SK-N-MC (cell line): ENCODE data around the gene CCND1.
"Not testable (repeated sequence)": the region's sequence is repeated elsewhere in the genome, so short reads cannot be mapped to it uniquely, and the experiment has no call there.

Experiments
- DNase-seq: peaks from one replicate; pipeline ENCODE4 v3.0.0-alpha.2; 2011; ENCODE audit warnings: low read depth, low spot score
- H3K27ac ChIP-seq: fragments of 200-600 bp; sonication (generic); 2 replicates; pipeline ENCODE4 v1.5.1; 2016; ENCODE audit warnings: mixed run types
- H3K36me3 ChIP-seq: fragments of 200-600 bp; sonication (generic); 2 replicates; pipeline ENCODE4 v1.6.1; 2017; ENCODE audit warnings: antibody characterized with exemption, low read length, mixed read lengths; ENCODE audit not compliant: insufficient read depth
- H3K4me3 ChIP-seq: fragments of 200-600 bp; sonication (generic); 2 replicates; pipeline ENCODE4 v1.5.1; 2016
- H3K9ac ChIP-seq: fragments of 200-600 bp; sonication (generic); 2 replicates; pipeline ENCODE4 v1.8.0; 2017; ENCODE audit warnings: mixed run types, mixed read lengths; ENCODE audit not compliant: insufficient read length
- H3K9me3 ChIP-seq: fragments of 200-600 bp; sonication (generic); 2 replicates; pipeline ENCODE4 v1.6.1; 2017; ENCODE audit warnings: low read depth, mild to moderate bottlenecking, antibody characterized with exemption, low read length, moderate library complexity, mixed read lengths
- EZH2 ChIP-seq: fragments of 200-600 bp; sonication (generic); IDR thresholded peaks from one replicate; pipeline ENCODE4 v1.6.1; 2017; ENCODE audit warnings: antibody characterized with exemption
- FOXP2 ChIP-seq: optimal IDR thresholded peaks from 2 replicates; pipeline ENCODE3; 2011; ENCODE audit warnings: mild to moderate bottlenecking, moderate library complexity; ENCODE audit not compliant: insufficient read depth; ENCODE audit errors: extremely low read length, control extremely low read depth
- POLR2AphosphoS5 ChIP-seq: IDR thresholded peaks from 2 replicates; pipeline ENCODE4 v1.6.1; 2012; ENCODE audit warnings: mild to moderate bottlenecking, low read depth, low read length, borderline replicate concordance

The CCND1 gene

DNA sequence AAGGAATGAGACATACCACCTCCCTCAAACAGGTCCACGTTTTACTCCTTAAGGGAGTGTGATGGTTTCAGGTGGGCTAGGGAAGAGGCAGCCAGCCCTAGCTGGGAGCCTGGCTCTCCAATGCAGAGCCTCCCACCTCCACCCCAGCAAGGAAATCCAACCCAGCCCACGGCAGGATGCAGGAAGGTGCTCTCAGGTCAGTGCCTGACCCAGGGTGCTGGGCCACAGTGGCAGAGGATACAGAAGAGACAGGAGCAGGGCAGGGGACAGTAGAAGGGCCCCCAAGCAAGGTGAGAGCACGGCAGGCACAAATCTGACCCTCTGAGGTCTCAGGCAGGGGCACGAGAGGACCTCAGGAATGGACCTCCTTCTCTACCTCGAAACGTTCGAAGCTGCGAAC is 26.9 kb upstream of the CCND1 start:
- no peak overlapping the region for H3K4me3 ChIP-seq
- no peak overlapping the region for H3K9ac ChIP-seq
- TF ChIP-seq POLR2AphosphoS5 (no peak), FOXP2 (no peak), EZH2 (no peak)
- no peaks in the 10 kb centered on the region for H3K9me3 ChIP-seq
- no peak for DNase-seq
- H3K27ac ChIP-seq = peak overlapping the region; percentile 73
- no peaks in the 10 kb centered on the region for H3K36me3 ChIP-seq

DNA sequence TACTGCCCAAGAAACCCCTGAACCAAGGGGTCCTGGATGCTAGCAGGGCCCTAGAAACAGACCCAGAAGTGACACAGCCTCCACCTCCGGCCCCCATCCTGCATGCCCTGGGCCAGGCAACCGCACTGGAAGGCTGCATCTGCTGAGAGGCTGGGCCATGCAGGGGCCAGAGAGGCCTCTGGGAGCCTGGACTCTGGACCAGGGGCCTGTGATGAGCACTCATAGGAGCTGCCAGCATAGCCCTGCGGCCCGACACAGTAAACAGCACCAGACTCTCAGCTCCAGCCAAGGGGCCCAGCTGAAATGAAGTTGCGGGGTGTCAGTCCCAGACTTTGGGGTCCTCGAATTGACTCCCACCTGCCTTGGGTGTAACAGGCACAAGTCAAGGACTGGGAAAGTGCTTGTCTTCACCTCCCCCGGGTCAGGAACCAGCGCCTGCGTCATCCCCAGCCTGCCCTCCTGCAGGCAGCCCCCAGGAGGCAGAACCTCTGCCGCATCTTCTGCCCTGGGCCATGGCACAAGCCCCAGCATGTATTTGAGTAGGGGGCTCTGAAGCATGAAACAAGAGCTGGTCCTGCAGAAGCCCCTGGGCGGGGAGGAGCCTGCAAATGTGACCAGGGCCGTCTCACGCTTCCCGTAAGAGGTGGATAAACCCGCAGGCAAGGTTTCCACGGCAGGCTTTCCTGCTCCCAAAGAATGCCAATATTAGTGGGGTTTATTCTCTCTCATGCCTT is 25.2 kb upstream of the CCND1 start:
- H3K9ac ChIP-seq = no peak overlapping the region
- H3K4me3 ChIP-seq = no peak overlapping the region
- peak overlapping the region; percentile 73 for H3K27ac ChIP-seq
- H3K9me3 ChIP-seq = no peaks in the 10 kb centered on the region
- DNase-seq = no peak
- TF ChIP-seq EZH2 (no peak), POLR2AphosphoS5 (no peak), FOXP2 (no peak)
- no peaks in the 10 kb centered on the region for H3K36me3 ChIP-seq

DNA sequence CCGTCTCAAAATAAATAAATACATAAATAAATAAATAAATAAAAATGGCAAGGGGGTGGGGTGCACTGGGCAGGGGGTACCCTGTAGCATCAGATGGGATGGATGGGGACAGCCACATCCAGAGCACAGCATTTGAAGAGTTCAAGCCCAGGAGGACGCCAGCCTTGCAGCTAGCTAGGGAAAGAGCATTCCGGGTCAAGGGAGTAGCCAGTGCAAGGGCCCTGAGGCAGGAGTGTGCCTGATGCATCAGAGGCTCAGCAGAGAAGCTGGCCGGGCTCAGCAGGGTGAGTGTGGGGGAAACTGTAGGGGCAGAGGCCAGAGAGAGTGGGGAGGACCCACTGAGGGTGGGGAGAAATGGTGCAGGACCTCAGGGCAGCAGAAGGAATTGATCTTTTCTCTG is 23.7 kb upstream of the CCND1 start:
- Histone ChIP-seq H3K4me3 (no peak overlapping the region), H3K9ac (no peak overlapping the region), H3K9me3 (no peaks in the 10 kb centered on the region), H3K36me3 (no peaks in the 10 kb centered on the region), H3K27ac (no peak overlapping the region)
- no peak for DNase-seq
- TF ChIP-seq POLR2AphosphoS5 = no peak
- TF ChIP-seq EZH2 = no peak
- TF ChIP-seq FOXP2 = no peak

DNA sequence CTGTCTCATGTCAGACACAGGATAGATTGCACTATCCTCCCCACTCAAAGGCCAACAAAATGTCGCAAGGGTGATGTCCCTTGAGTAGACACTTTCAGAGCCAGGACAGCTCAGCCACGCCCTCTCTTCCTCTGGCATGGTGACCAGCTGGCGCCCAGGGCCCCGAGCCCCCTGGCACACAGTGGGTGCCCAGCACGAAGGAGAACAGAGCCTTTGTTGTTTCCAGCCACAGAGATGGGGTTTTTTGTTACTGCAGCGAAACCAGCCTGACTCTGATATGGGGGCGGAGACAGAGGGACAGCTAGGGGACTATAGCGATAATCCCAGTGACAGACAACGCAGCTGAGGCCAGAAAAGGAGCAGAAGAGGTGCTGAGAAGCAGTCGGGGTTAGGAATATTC is 23.3 kb upstream of the CCND1 start:
- no peak for DNase-seq
- TF ChIP-seq FOXP2 (no peak), EZH2 (no peak), POLR2AphosphoS5 (no peak)
- no peaks in the 10 kb centered on the region for H3K9me3 ChIP-seq
- no peak overlapping the region for H3K27ac ChIP-seq
- no peak overlapping the region for H3K9ac ChIP-seq
- no peaks in the 10 kb centered on the region for H3K36me3 ChIP-seq
- H3K4me3 ChIP-seq = no peak overlapping the region

DNA sequence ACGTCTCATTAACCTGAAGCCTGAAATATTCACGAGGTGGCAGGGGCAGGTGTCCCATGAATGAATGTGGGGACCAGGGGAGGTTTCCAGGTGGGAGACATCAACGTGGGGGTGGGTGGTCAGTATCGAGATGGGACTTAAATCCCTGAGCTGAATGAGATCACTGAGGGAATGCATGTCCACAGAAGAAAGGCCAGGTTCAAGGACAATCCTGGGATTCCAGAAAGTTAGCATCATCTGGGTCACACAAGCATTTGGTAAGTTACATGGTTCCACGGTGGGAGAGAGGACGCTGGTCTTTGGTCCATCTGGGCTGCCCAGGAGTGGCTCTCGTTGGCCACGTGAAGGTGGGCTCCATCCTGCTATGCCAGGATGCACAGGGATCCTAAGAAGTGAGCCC is 22.7 kb upstream of the CCND1 start:
- no peak for DNase-seq
- TF ChIP-seq POLR2AphosphoS5 (no peak), EZH2 (no peak), FOXP2 (no peak)
- H3K9ac ChIP-seq = no peak overlapping the region
- H3K4me3 ChIP-seq = no peak overlapping the region
- no peaks in the 10 kb centered on the region for H3K9me3 ChIP-seq
- peak overlapping the region; percentile 64 for H3K27ac ChIP-seq
- H3K36me3 ChIP-seq = no peaks in the 10 kb centered on the region

DNA sequence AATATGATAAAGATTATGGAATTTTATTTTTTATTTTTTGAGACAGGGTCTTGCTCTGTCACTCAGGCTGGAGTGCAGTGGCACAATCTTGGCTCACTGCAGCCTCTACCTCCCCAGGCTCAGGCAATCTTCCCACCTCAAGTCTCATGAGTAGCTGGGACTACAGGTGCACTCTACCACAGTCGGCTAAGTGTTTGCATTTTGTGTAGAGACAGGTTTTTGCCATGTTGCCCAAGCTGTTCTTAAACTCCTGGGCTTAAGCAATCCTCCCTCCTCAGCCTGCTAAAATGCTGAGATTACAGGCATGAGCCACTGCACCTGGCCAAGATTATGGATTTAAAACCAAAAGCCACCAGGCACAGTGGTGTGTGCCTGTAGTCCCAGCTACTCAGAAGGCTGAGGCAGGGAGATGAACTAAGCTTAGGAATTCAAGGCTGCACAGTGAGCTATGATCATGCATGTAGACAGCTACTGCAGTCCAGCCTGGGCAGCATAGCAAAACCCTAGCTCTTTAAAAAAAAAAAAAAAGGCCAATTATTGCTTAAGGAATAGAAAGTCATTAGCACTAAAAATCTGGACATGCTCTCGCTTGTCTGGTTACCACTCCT is 20.2 kb upstream of the CCND1 start:
- Histone ChIP-seq H3K9me3 (no peaks in the 10 kb centered on the region), H3K4me3 (peak overlapping the region; percentile 56), H3K9ac (peak overlapping the region; percentile 54), H3K27ac (peak overlapping the region; percentile 98), H3K36me3 (no peaks in the 10 kb centered on the region)
- TF ChIP-seq POLR2AphosphoS5 = no peak
- no peak for TF ChIP-seq FOXP2
- TF ChIP-seq EZH2 = no peak
- no peak for DNase-seq

DNA sequence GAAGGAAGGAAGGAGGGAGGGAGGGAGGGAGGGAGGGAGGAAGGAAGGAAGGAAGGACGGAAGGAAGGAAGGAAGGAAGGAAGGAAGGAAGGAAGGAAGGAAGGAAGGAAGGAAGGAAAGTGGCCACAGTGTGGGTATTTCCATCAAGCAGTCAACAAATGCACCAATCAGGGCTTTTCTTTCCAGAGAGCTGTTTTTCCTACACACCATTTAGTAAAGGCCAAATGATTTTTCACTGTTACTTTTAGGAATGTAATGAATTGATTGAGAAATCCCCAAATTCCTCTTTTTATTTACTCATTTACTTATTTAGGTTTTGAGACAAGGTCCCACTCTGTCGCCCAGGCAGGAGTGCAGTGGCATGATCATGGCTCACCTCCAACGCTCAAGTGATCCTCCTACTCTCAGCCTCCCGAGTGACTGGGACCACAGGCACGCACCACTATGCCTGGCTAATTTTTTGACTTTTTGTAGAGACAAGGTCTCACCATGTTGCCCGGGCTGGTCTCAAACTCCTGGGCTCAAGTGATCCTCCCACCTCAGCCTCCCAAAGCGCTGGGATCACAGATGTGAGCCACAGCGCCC is 18.8 kb upstream of the CCND1 start:
- not testable (repeated sequence) for H3K36me3 ChIP-seq, H3K9me3 ChIP-seq
- peak; percentile 50; the same call in 1 of the 2 replicates for TF ChIP-seq POLR2AphosphoS5
- Histone ChIP-seq H3K4me3 (peak overlapping the region; percentile 39), H3K9ac (peak overlapping the region; percentile 80), H3K27ac (peak overlapping the region; percentile 100)
- DNase-seq = peak; percentile 99

DNA sequence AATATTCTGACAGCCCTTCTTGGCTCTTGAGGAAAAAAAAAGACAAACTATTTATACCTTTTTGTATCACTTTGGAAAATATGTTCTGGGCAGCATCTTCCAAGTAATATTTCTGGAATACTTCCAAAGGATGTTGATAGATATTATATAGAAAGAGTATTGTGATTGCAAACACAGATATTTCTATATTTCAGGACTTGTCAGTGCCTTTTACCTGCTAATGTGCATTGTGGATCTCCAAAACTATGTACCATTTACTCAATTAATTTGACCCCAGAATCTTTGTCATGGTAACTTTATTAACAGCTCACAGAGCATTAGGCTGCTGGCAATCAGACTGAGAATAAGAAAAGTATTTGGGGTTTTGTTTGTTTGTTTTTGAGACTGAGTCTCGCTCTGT is 16.7 kb upstream of the CCND1 start:
- no peak for DNase-seq
- Histone ChIP-seq H3K36me3 (no peaks in the 10 kb centered on the region), H3K27ac (peak overlapping the region; percentile 100), H3K4me3 (no peak overlapping the region), H3K9me3 (no peaks in the 10 kb centered on the region), H3K9ac (peak overlapping the region; percentile 24)
- TF ChIP-seq FOXP2 (no peak), EZH2 (no peak), POLR2AphosphoS5 (no peak)
